Rectal smooth muscle tissue (tissue), 1 donor: ENCODE results near the gene ADISSP.

Source experiments
- H3K27ac ChIP-seq: one replicate; pipeline ENCODE4 v1.7.0; 2013; ENCODE audit warnings: low read depth, low read length, inconsistent platforms
- H3K27me3 ChIP-seq: one replicate; pipeline ENCODE4 v1.7.0; 2013; ENCODE audit warnings: low read length; ENCODE audit not compliant: control insufficient read depth, insufficient read depth
- H3K36me3 ChIP-seq: one replicate; pipeline ENCODE4 v1.7.0; 2013; ENCODE audit warnings: low read length; ENCODE audit not compliant: control insufficient read depth, insufficient read depth
- H3K4me1 ChIP-seq: one replicate; pipeline ENCODE4 v1.7.0; 2013; ENCODE audit warnings: low read length; ENCODE audit not compliant: control insufficient read depth, insufficient read depth
- H3K4me3 ChIP-seq: one replicate; pipeline ENCODE4 v1.7.0; 2013; ENCODE audit warnings: low read length
- H3K9ac ChIP-seq: one replicate; pipeline ENCODE4 v1.7.0; 2013; ENCODE audit warnings: low read length

ADISSP gene

DNA sequence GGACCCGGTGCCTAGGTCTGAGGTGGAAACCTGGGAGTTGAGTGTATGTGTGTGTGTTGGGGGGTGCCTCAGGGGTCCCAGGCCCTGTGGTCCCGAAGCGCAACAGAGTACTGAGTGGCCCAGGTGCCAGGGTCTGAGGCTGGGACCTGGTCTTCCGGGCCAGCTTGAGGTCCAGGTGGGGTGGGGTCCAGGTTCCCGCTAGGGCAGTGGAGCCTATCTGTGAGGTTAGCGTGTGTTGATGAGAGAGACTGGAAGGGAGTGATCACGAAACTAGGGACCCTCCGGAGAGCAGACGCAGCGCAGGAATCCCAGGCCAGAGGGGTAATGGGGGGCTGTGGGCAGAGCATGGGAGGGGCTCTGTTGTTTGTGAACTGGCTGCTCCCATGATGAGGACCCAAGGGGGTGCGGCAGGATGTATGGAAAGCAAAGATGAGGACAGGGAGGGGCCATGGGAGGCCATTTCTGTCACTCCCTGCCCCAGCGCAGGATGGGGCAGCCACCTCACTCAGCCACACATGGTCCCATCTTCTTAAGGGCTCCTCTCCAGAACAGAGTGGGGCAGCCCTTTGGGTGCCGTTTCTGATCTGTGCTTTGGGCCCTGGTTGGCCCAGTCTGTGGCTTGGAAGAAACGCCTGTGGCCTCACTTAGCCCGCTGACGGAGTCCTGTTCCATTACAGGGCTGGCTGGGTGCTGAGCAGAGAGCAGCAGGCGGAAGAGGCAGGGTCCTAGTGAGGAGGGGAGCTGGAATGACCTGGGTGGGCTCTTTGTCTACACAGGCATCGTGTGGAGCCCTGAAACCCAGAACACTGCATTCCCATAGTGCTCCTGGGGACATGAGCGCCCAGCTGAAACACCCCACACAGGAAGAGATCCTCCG lies 34.2 kb downstream of the ADISSP start:
- peak overlapping the region; percentile 26 for H3K9ac ChIP-seq
- H3K27ac ChIP-seq = no peak overlapping the region
- peak overlapping the region; percentile 56 for H3K4me3 ChIP-seq
- no peaks in the 10 kb centered on the region for H3K4me1 ChIP-seq
- peaks cover 5% of the 10 kb centered on the region for H3K27me3 ChIP-seq
- no peaks in the 10 kb centered on the region for H3K36me3 ChIP-seq

DNA sequence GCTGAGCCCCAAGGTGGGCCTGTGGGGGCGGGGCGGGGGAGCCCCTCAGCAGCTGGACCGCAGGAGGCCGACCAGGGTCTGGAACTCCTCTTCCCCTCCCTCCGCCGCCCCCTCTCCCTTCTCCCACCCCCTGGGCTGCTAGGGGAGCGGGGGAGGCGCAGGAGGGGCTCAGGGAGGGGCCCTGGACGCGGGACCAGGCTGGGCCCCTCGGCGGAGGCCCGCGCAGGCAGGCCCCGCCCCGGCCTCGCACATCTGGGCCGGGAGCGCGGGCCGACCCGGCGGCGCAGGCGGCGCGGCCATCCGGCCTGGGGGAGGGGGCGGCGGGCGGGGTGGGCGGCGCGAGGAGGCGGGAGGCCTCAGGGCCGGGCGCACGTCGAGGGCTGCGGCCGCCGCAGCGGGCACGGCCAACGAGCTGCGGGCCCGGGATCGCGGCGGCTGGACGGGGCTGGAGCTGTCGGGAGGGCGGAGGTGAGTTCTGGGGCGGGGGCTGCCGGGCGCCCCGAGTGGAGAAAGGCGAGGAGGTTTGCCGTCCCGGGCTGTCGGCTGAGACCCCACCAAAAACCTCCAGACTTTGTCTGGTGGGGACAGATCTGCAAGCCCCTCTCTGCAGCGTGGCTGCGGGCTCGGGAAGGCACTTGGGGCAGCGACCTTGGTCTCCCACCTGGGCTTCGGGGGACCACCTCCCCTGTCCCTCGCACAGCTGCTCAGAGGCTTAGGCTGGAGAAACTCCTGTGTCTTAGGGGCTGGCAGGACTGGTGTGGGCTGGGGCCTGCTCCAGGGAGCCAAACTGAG lies 35.0 kb downstream of the ADISSP start, which contains the start of gene HSPA12B:
Gene HSPA12B, plus strand, starts transcription at position 359 of the 792 bp plus-strand sequence. CDS start 5,990 bp downstream, outside the sequence.
- peak within 1 kb of the TSS; percentile 11 for H3K27ac ChIP-seq
- H3K27me3 ChIP-seq = peaks cover 8% of the 10 kb centered on the region

DNA sequence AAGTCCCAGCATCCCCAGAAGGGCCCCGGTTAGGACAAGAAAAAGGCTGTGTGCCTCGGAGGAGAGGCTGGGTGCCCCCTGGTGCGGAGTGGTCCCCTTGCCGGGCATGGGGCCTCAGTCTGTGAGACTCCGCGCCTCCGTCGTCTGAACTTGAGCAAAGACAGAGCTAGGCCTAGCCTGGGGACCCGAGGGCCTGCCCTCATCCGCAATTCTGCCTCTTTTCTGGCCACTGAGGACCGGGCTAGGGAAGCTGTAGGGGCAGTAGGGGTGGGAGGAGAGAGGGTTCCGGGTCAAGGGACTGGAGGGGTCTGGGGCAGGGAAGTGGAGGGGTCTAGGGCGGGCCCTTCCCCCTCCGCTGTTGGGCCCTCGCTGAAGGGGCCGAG lies 35.6 kb downstream of the ADISSP start:
- Histone ChIP-seq H3K4me1 (no peaks in the 10 kb centered on the region), H3K9ac (no peak overlapping the region), H3K36me3 (no peaks in the 10 kb centered on the region), H3K27ac (no peak overlapping the region), H3K4me3 (no peak overlapping the region), H3K27me3 (peaks cover 8% of the 10 kb centered on the region)

More for the DNA sequence above, 35.0 kb downstream of the ADISSP start, which contains the start of gene HSPA12B:
- no peaks in the 10 kb centered on the region for H3K36me3 ChIP-seq
- H3K4me3 ChIP-seq = peak within 1 kb of the TSS; percentile 56
- H3K9ac ChIP-seq = peak within 1 kb of the TSS; percentile 26
- no peaks in the 10 kb centered on the region for H3K4me1 ChIP-seq

DNA sequence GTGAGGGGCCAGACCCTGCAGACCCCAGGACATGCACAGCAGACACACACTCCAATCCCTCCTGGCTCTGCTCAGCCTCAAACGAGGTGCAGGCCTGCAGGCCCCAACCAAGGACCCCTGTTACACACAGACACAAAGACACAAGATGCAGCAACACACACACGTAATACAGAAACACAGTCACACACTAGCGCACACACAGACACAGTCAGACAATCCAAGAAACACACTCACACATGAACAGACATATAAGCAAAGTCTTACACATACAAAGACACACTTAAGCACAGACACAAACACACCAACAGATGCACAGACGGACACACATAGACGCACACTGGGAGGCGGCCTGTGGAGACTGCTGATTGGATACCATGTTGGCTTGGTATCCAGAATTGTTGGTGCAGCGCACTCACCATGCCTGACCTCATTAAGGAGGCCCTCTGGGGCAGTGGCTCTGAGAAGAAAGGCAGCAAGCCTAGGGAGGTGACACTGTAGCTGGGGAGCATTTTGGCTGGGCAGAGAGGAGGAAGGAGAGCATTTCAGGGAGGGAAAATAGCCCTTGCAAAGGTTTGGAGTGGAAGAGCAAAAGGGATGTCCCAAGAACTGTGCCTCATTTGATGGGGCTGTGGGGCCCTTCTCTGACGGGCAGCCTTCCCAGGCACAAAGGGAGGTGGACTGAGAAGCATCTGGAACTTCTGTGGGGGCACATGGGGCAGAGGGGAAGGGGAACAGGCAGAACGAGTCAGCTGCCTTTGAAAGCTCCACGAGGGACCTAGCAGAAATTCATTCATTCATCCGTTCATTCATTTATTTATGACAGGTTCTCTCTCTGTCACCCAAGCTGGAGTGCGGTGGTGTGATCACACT lies 36.5 kb downstream of the ADISSP start:
- Histone ChIP-seq H3K9ac (no peak overlapping the region), H3K27me3 (peaks cover 8% of the 10 kb centered on the region), H3K27ac (no peak overlapping the region)

DNA sequence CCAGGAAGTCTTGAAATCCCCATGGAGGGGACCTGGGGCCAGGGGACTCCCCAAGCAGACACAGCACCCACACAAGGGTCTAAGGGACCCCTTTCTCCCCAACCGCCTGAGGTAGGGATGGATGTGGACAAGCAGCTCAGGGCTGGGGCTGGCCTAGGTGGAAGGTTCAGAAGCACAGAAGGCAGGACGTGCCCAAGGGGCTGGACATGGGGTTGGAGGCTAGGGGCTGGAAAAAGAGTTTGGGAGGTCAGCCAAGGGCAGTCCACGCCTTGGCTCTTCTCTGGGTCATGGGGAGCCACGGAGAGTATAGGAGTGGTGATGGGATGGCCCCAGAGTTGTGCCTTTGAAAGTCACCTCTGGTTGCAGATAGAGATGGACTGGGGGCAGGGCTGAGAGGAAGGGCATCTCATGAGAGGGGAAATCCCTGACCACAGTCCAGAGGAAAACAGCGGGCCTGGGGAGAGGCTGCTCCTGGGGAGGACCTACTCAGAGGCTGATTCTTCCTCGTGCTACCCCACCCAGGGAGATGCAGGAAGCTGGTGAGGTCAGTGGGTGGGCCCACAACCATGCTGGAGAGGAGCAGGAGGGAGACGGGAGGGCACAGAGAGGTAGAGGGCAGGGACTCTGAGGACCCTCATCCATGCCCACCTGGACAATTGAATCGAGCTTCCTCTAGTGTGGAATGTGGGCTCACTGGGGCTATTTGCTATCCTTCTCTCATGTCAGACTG lies 37.6 kb downstream of the ADISSP start:
- Histone ChIP-seq H3K36me3 (no peaks in the 10 kb centered on the region), H3K4me3 (no peak overlapping the region), H3K27me3 (peaks cover 8% of the 10 kb centered on the region), H3K9ac (no peak overlapping the region), H3K4me1 (no peaks in the 10 kb centered on the region), H3K27ac (no peak overlapping the region)

More for the DNA sequence above, 36.5 kb downstream of the ADISSP start:
- Histone ChIP-seq H3K4me1 (no peaks in the 10 kb centered on the region), H3K4me3 (no peak overlapping the region), H3K36me3 (no peaks in the 10 kb centered on the region)

DNA sequence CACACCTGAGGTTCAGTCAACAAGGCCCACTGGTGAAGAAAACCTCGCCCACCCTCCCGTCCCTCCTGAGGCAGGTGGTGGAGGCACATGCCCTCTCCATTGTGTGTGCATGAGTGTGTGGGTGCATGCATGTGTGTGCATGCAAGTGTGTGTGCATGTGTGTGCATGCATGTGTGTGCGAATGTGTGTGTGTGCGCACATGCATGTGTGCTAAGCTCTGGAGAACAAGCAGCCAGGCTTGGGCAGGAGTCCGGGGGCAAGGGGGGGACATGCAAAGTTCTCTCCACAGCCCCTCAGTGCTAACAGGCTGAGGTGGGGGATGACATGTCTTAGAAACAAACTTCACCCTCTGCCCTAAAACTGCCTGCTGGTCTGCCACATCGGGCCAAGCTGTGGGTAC lies 38.2 kb downstream of the ADISSP start:
- Histone ChIP-seq H3K4me1 (no peaks in the 10 kb centered on the region), H3K36me3 (no peaks in the 10 kb centered on the region), H3K4me3 (no peak overlapping the region), H3K9ac (no peak overlapping the region), H3K27me3 (peaks cover 8% of the 10 kb centered on the region), H3K27ac (no peak overlapping the region)

DNA sequence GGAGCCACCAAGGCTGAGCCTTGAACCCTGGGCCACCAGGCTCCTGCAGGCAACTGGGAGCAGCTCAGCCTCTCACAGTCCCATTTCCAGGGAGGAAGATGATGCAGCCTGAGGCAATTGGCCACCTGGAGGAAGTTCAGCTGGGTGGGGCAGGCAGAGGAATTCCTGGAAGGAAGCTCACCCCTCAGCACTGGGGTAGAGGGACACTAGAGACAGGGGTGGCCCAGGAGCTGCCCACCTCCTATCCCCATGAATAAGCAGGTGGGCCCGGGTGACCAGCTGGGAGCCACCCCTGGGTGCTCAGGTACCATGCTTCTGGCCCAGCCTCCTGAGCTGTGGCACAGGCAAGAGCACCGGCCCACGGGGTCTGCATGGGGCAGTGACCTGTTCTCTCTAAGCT lies 38.7 kb downstream of the ADISSP start:
- H3K4me1 ChIP-seq = no peaks in the 10 kb centered on the region
- no peak overlapping the region for H3K9ac ChIP-seq
- H3K36me3 ChIP-seq = no peaks in the 10 kb centered on the region
- no peak overlapping the region for H3K4me3 ChIP-seq
- H3K27ac ChIP-seq = no peak overlapping the region
- peaks cover 8% of the 10 kb centered on the region for H3K27me3 ChIP-seq

DNA sequence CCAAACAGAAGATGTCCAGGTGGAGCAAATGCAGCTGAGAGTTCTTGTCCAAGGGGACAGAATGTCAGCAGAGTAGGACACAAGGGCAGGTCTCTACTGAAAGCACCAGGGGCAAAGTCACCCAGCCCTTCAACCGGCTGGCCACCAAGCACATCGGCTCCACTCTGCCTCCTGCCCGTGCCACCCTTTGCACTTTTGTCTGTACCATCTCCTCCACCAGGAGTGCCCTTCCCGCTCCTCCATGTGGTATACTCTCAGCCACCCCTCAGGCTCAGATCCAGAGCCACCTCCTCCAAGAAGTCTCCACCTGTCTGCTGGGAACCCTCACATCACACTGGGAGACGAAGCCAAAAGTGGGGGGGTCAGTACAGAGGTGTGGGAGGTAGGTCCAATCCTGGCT lies 39.2 kb downstream of the ADISSP start:
- H3K27ac ChIP-seq = no peak overlapping the region
- no peak overlapping the region for H3K4me3 ChIP-seq
- H3K4me1 ChIP-seq = no peaks in the 10 kb centered on the region
- no peak overlapping the region for H3K9ac ChIP-seq
- H3K27me3 ChIP-seq = peaks cover 8% of the 10 kb centered on the region
- no peaks in the 10 kb centered on the region for H3K36me3 ChIP-seq

DNA sequence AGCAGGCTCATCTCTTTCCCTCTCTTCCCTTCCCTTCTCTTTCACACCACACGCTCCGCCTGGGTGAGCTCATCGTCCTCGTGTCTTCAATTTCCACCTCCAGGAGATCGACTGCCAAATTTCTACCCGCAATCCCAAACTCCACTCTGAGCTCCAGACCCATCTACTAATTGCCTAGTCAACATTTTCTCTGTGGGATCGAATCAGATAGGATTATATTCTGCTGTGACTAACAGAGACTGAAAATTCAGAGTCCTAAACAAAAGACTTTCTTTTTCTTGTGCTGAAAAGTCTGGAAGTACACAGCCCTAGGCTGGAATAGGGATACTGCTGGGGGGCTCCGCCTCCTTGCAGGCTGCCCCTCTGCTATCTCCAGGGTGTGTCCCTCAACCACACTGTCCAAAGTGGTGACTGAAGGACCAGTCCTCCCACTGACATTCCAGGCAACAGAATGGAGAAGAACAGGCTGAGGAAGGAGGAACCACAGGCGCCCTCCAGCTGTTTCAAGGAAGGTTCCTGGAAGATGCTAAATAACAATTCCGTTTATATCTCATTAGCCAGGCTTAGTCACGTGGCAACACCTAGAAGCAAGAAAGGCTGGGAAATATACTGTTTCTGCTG lies 40.0 kb downstream of the ADISSP start:
- no peak overlapping the region for H3K4me3 ChIP-seq
- no peak overlapping the region for H3K9ac ChIP-seq

DNA sequence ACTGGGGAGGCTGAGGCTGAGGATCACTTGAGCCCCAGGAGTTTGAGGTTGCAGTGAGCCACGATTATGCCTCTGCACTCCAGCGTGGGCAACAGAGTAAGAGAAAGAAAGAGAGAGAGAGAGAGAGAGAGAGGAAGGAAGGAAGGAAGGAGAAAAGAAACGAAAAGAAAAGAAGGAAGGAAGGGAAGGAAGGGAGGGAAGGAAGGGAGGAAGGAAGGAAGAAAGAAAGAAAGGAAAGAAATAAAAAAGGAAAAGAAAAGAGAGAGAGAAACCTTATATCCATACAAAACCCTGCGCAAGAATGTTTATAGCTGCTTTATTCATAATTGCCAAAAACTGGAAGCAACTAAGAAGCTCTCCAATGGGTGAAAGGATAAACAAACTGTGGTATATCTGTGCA lies 43.2 kb downstream of the ADISSP start:
- H3K36me3 ChIP-seq = no peaks in the 10 kb centered on the region
- no peaks in the 10 kb centered on the region for H3K4me1 ChIP-seq
- H3K4me3 ChIP-seq = no peak overlapping the region
- H3K27me3 ChIP-seq = peaks cover 2% of the 10 kb centered on the region
- H3K27ac ChIP-seq = no peak overlapping the region
- no peak overlapping the region for H3K9ac ChIP-seq

More for the DNA sequence above, 40.0 kb downstream of the ADISSP start:
- Histone ChIP-seq H3K4me1 (no peaks in the 10 kb centered on the region), H3K36me3 (no peaks in the 10 kb centered on the region), H3K27ac (no peak overlapping the region), H3K27me3 (peaks cover 8% of the 10 kb centered on the region)

DNA sequence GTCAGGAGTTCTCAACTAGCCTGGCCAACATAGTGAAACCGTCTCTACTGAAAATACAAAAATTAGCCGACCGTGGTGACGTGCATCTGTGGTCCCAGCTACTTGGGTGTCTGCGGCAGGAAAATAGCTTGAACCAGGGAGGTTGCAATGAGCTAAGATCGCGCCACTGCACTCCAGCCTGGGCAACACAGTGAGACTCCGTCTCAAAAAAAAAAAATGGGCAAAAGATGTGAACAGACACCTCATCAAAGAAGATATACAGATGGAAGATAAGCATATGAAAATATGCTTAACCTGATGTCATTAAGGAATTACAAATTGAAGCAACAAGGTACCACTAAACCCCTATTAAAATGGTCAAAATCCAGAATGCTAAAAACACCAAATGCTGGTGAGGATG lies 44.3 kb downstream of the ADISSP start:
- peaks cover 2% of the 10 kb centered on the region for H3K27me3 ChIP-seq
- H3K4me1 ChIP-seq = no peaks in the 10 kb centered on the region
- no peak overlapping the region for H3K4me3 ChIP-seq
- no peak overlapping the region for H3K9ac ChIP-seq
- no peaks in the 10 kb centered on the region for H3K36me3 ChIP-seq
- no peak overlapping the region for H3K27ac ChIP-seq
